A549 (cell line): Measurements from ENCODE around the gene ITIH3. TPM values are rescaled to one million over a fixed set of nuclear protein-coding genes. Genes with fewer than 3 reads are reported as not detected.

Experiments
- ATAC-seq, 2 experiments: fragments of 200-7000 bp in 1 of 2; fragments of >200 bp in 1 of 2; cut with Nextera tagmentation in 1 of 2; cut with Tn5 transposase in 1 of 2; 3 replicates each; pipeline versions ENCODE4 v1.8.0 to v1.9.1; 2018 to 2020; ENCODE audit warnings: mild to moderate bottlenecking in 1 of 2, moderate library complexity in 1 of 2
- CTCF ChIA-PET: fragments of 300-600 bp; sonication (Branson Sonifier 250); formaldehyde crosslinking; extraction: SDS; loops from one replicate; lab custom pipeline; 2021; ENCODE audit warnings: antibody characterized with exemption, inconsistent platforms; lab: Yijun Ruan, JAX
- POLR2A ChIA-PET: fragments of 350-600 bp; formaldehyde crosslinking; extraction: SDS; loops from one replicate; lab custom pipeline; 2021; ENCODE audit warnings: antibody characterized with exemption, inconsistent platforms; lab: Yijun Ruan, JAX
- DNase-seq, 2 experiments: peaks; one replicate each; pipeline versions ENCODE4 v3.0.0 to v3.0.0-alpha.2; 2011 to 2016; ENCODE audit warnings: low read depth in 1 of 2, low spot score in 1 of 2
- FAIRE-seq: peaks from 2 replicates; lab custom pipeline; 2011; peaks lifted over from hg19 to GRCh38; lab: Jason Lieb, UNC
- H3K27ac ChIP-seq, 2 experiments: fragments of >200 bp; sonication (Bioruptor Twin); formaldehyde crosslinking; 3 replicates each; pipeline ENCODE4 v1.5.1; 2016 to 2017
- H3K4me1 ChIP-seq: fragments of >200 bp; sonication (Bioruptor Twin); formaldehyde crosslinking; 3 replicates; pipeline ENCODE4 v1.6.1; 2016
- H3K4me2 ChIP-seq: fragments of >200 bp; sonication (Bioruptor Twin); formaldehyde crosslinking; 3 replicates; pipeline ENCODE4 v1.6.1; 2016
- H3K4me3 ChIP-seq: fragments of >200 bp; sonication (Bioruptor Twin); formaldehyde crosslinking; 3 replicates; pipeline ENCODE4 v1.5.1; 2016
- H3K9me3 ChIP-seq: fragments of >200 bp; sonication (Bioruptor Twin); formaldehyde crosslinking; 3 replicates; pipeline ENCODE4 v1.6.1; 2016
- ATOH8 ChIP-seq: fragments of 250-450 bp; sonication (Bioruptor Pico); IDR thresholded peaks from 2 replicates; pipeline ENCODE4 v1.5.0; 2020; ENCODE audit warnings: low read depth, mild to moderate bottlenecking, moderate library complexity
- BCL3 ChIP-seq: fragments of >200 bp; sonication (Bioruptor Twin); formaldehyde crosslinking; IDR thresholded peaks from 3 replicates; pipeline ENCODE4 v1.6.1; 2016
- CBX2 ChIP-seq: fragments of 200-600 bp; sonication (generic); IDR thresholded peaks from 2 replicates; pipeline ENCODE4 v1.6.1; 2016; ENCODE audit warnings: low read depth, mild to moderate bottlenecking, borderline replicate concordance
- EHMT2 ChIP-seq: fragments of 200-600 bp; sonication (generic); IDR thresholded peaks from 2 replicates; pipeline ENCODE4 v1.6.1; 2016; ENCODE audit warnings: antibody characterized with exemption, low read depth, mild to moderate bottlenecking, moderate library complexity
- ESRRA ChIP-seq: fragments of 150-350 bp; IDR thresholded peaks from 2 replicates; pipeline ENCODE4 v1.6.1; 2014; ENCODE audit warnings: mild to moderate bottlenecking, low read length, borderline replicate concordance
- FOSL2 ChIP-seq, 2 experiments: fragments of 450-650 bp in 1 of 2; fragments of >200 bp in 1 of 2; sonication (Bioruptor Twin) in 1 of 2; formaldehyde crosslinking; IDR thresholded peaks; 2 replicates each; pipeline versions ENCODE4 v1.5.0 to v1.6.1; 2016 to 2020; ENCODE audit warnings: mild to moderate bottlenecking in 1 of 2, moderate library complexity in 1 of 2
- HES2 ChIP-seq: fragments of >200 bp; sonication (Bioruptor Twin); formaldehyde crosslinking; IDR thresholded peaks from 2 replicates; pipeline ENCODE4 v1.6.1; 2016
- HMGXB4 ChIP-seq: fragments of 250-450 bp; sonication (Bioruptor Pico); IDR thresholded peaks from 2 replicates; pipeline ENCODE4 v1.5.0; 2021; ENCODE audit warnings: mild to moderate bottlenecking, moderate library complexity, borderline replicate concordance
- KDM5A ChIP-seq: fragments of 200-600 bp; sonication (generic); IDR thresholded peaks from 2 replicates; pipeline ENCODE4 v1.6.1; 2016; ENCODE audit warnings: antibody characterized with exemption, mild to moderate bottlenecking
- MAFK ChIP-seq: fragments of 450-650 bp; IDR thresholded peaks from 2 replicates; pipeline ENCODE4 v1.6.1; 2014; ENCODE audit not compliant: partially characterized antibody
- NFE2L2 ChIP-seq: fragments of 150-350 bp; conservative IDR thresholded peaks from 2 replicates; pipeline ENCODE4 v1.6.1; 2014; ENCODE audit warnings: low read length
- PBX3 ChIP-seq: IDR thresholded peaks from 2 replicates; pipeline ENCODE4 v1.6.1; 2012
- POLR2AphosphoS2 ChIP-seq: conservative IDR thresholded peaks from 2 replicates; pipeline ENCODE4 v1.6.1; 2012; ENCODE audit warnings: low read length, improper control_type of control experiment, inconsistent platforms
- RARB ChIP-seq: fragments of 250-450 bp; sonication (Bioruptor Pico); IDR thresholded peaks from 2 replicates; pipeline ENCODE4 v1.8.0; 2021; ENCODE audit warnings: mild to moderate bottlenecking, moderate library complexity
- REST ChIP-seq: fragments of 200-600 bp; sonication (generic); IDR thresholded peaks from 2 replicates; pipeline ENCODE4 v1.6.1; 2016; ENCODE audit warnings: antibody characterized with exemption, mild to moderate bottlenecking, moderate library complexity
- SMC3 ChIP-seq: fragments of >200 bp; sonication (Bioruptor Twin); formaldehyde crosslinking; IDR thresholded peaks from 3 replicates; pipeline ENCODE4 v1.6.1; 2018; ENCODE audit warnings: inconsistent platforms
- USF2 ChIP-seq: fragments of 450-650 bp; IDR thresholded peaks from 2 replicates; pipeline ENCODE4 v1.6.1; 2014; ENCODE audit warnings: antibody characterized with exemption
- ZSCAN20 ChIP-seq: fragments of 250-450 bp; sonication (Bioruptor Pico); IDR thresholded peaks from 2 replicates; pipeline ENCODE4 v1.8.0; 2022; ENCODE audit warnings: mild to moderate bottlenecking, moderate library complexity
- WGBS: methylation state at CpG from one replicate; pipeline ENCODE4 v1.1.6; 2017; ENCODE audit errors: missing lambda C conversion rate; 5-methylcytosine and 5-hydroxymethylcytosine counted together
- polyA plus RNA-seq, 4 experiments: library from polyadenylated mRNA; depleted of rRNA in 3 of 4; stranded (reverse); fragments of >200 nt; fragmentation: RNase III in 1 of 4; extraction: RNeasy Plus Mini Kit Qiagen cat#74134 plus additional on column Dnase treatment in 1 of 4; gene quantifications; 2 replicates in 3 of 4; 3 replicates in 1 of 4; pipeline ENCODE4 v1.2.3, GENCODE V29; 2011 to 2017

The ITIH3 gene
- polyA plus RNA-seq, 2 of the 4 experiments (the other 2 are of a cell fraction), result 0.09 TPM; not detected in 1

- no peak overlapping the region for H3K27ac ChIP-seq
- no peak for TF ChIP-seq RARB
- TF ChIP-seq REST, result no peak
- TF ChIP-seq ATOH8, result no peak
- TF ChIP-seq BCL3, result no peak
- TF ChIP-seq FOSL2 (IDR thresholded peaks at IDR 0.05), result no peak
- no peak for TF ChIP-seq FOSL2 (CRISPR knock-in tag; IDR thresholded peaks at IDR 0.05)
- TF ChIP-seq KDM5A, result no peak
- no peak for TF ChIP-seq SMC3
- TF ChIP-seq HES2, result no peak
- TF ChIP-seq HMGXB4 (CRISPR knock-in tag), result no peak
- TF ChIP-seq PBX3, result no peak
- no peak for TF ChIP-seq ZSCAN20 (CRISPR knock-in tag)
- TF ChIP-seq EHMT2, result no peak
- TF ChIP-seq, all 56 proteins: peak for 0
- ATAC-seq (no peak), FAIRE-seq (no peak), DNase-seq (no peak)
- H3K4me2 ChIP-seq, result no peak overlapping the region
- no peaks in the 10 kb centered on the region for H3K4me1 ChIP-seq
- WGBS, result 48% methylated on average over 9 of the region's 11 CpGs
- CTCF ChIA-PET, result interaction anchor here (1.0 to 1.2 kb wide), 2 partner anchors 8 to 11 kb away, joined by 3 read pairs; no protein-coding TSS in a partner anchor
- POLR2A ChIA-PET, result interaction anchor here (1.2 kb wide), 1 partner anchor 8 kb away, joined by 3 read pairs; the partner anchor contains the start of gene NEK4
- H3K4me3 ChIP-seq, result no peak overlapping the region
- H3K9me3 ChIP-seq, result no peaks in the 10 kb centered on the region
Observed at GRCh38 chr3:52779011-52779836, 15.4 kb upstream of the ITIH3 start.

GRCh38 chr3:52779837-52780585, 14.6 kb upstream of the ITIH3 start:
- ChIA-PET CTCF (no interaction called here), POLR2A (interaction anchor here (1.2 kb wide), 1 partner anchor 9 kb away, joined by 3 read pairs; the partner anchor contains the start of gene NEK4)
- H3K4me2 ChIP-seq, result no peak overlapping the region
- H3K27ac ChIP-seq, result no peak overlapping the region
- ATAC-seq (no peak), DNase-seq (no peak), FAIRE-seq (no peak)
- no peak for TF ChIP-seq CBX2
- TF ChIP-seq NFE2L2, result no peak
- no peak for TF ChIP-seq POLR2AphosphoS2
- no peak for TF ChIP-seq ESRRA
- TF ChIP-seq USF2, result no peak
- TF ChIP-seq REST, result no peak
- no peak for TF ChIP-seq KDM5A
- no peak for TF ChIP-seq MAFK
- no peaks in the 10 kb centered on the region for H3K9me3 ChIP-seq
- 48% methylated on average over 6 of the region's 8 CpGs for WGBS
- no peak overlapping the region for H3K4me3 ChIP-seq
- H3K4me1 ChIP-seq, result no peaks in the 10 kb centered on the region
